Kidney epithelial cell (primary cell): Measurements from ENCODE around the gene RESP18. TPM values are rescaled to one million over a fixed set of nuclear protein-coding genes. Genes with fewer than 3 reads are reported as not detected.

Source experiments
- DNase-seq: peaks from one replicate; pipeline ENCODE4 v3.0.0-alpha.2; 2010; ENCODE audit warnings: low read depth
- H3K27me3 ChIP-seq: 2 replicates; pipeline ENCODE4 v1.6.0; 2011; ENCODE audit warnings: low read length; ENCODE audit not compliant: control insufficient read depth, insufficient read depth
- H3K36me3 ChIP-seq: 2 replicates; pipeline ENCODE4 v1.5.1; 2011; ENCODE audit warnings: low read length; ENCODE audit not compliant: control insufficient read depth, insufficient read depth
- H3K4me3 ChIP-seq: 2 replicates; pipeline ENCODE4 v1.5.1; 2011; ENCODE audit warnings: low read depth, mild to moderate bottlenecking, control low read depth, low read length
- CTCF ChIP-seq: IDR thresholded peaks from 2 replicates; pipeline ENCODE4 v1.5.1; 2011; ENCODE audit warnings: mild to moderate bottlenecking, moderate library complexity, low read length, control low read depth, inconsistent platforms; ENCODE audit not compliant: insufficient read depth, poor library complexity, severe bottlenecking
- total RNA-seq: library from RNA; depleted of rRNA; stranded (reverse); fragments of >200 nt; gene quantifications from 2 replicates; pipeline ENCODE4 v1.2.3, GENCODE V29; 2015

The RESP18 gene
- total RNA-seq, 1 donor from 2014 or later: not detected

DNA sequence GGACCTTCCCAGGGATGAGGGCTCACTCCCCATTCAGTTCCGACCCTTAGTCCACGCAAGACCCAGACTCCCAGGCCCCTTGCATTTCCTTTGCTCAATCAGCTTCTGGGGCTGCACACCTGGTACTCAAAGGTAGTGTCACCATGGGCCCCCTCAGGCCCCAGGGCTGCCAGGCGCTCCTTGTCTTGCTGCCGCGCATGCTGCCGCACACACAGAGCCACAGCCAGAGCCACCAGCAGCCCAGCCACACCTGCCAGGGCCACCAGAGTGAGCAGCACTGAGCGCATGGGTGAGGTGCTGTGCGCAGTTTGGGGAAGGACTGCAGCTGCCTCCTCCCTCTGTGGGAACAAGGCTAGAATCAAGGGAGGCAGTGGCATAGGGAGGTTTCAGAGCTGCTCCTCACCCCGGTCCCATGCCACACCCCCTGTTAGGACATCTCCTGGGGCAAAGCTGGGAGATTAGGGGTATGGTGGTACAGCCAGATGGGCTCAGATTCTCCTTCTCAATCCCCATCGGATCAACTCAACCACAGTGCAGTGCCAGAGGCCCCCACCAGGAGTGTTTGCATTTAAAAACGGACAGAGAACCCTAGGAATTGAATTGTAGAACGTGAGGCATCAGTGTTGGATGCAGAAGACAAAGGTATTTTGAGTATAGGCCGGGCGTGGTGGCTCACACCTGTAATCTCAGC, 34.6 kb downstream of the RESP18 start:
- no peak for TF ChIP-seq CTCF
- no peak overlapping the region for H3K4me3 ChIP-seq
- DNase-seq: no peak
- H3K36me3 ChIP-seq: no peaks in the 10 kb centered on the region
- H3K27me3 ChIP-seq: peaks cover 28% of the 10 kb centered on the region

DNA sequence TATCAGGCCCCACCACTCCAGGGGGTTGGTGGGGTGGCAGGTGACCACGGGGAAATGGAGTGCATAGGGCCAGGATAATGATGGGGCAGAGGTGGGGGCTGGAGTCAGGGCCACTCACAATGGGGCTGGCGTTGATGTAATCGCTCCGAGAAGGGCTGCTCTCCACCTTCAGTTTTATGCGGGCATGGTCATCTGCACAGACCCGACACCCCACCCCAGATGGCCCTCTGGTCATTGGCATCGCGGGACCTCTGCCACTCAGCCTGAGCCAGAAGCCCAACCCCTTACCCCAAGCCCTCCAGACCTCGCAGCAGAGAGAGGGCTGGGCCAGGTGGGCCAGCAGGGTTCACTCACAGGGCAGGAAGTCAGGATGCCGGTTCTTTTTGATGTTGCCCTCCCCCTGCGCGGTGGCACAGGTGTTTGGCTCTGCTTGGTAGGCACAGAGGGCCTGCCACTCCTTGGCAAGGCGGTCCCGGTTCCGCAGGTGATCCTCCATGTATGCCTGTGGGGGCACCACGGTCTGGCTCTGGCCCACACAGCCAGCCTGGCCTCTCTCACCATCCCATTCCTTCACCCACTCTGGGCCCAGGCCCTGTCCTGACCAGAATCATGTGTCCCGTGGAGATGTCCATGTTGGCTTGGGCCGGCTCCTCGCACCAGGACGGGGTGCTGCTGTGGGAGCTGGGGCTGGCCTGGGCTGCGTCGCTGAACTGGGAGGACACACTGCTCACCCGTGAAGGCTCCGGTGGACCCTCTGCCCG, 35.7 kb downstream of the RESP18 start:
- H3K27me3 ChIP-seq: peaks cover 18% of the 10 kb centered on the region
- H3K4me3 ChIP-seq: no peak overlapping the region
- no peak for DNase-seq
- TF ChIP-seq CTCF: no peak
- H3K36me3 ChIP-seq: no peaks in the 10 kb centered on the region

DNA sequence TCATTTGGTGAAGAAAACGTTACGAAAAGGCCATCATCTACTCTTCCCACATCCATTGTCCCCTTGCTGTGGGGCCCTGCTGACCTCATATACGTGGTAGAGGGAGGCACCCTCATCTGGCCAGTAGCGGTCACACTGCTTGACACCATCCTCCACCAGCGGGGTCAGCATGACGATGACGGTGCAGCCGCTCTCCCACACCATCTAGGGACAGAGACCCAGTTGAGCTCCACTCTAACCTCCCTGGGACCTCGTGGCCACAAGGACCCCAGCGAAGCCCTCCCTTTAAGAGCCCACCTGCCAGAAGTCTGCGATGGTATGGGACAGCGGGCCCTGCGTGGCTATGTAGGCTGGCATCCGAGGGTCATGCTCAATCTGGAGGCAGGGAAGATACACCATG, 36.4 kb downstream of the RESP18 start:
- Histone ChIP-seq H3K36me3 (no peaks in the 10 kb centered on the region), H3K4me3 (no peak overlapping the region), H3K27me3 (peaks cover 14% of the 10 kb centered on the region)
- TF ChIP-seq CTCF: no peak
- no peak for DNase-seq

- peak; percentile 92 for TF ChIP-seq CTCF
- Histone ChIP-seq H3K27me3 (peaks cover 9% of the 10 kb centered on the region), H3K36me3 (no peaks in the 10 kb centered on the region), H3K4me3 (peak overlapping the region; percentile 49)
- no peak for DNase-seq
These were observed 37.9 kb downstream of the RESP18 start for GRCh38 chr2:219294356-219295351.

DNA sequence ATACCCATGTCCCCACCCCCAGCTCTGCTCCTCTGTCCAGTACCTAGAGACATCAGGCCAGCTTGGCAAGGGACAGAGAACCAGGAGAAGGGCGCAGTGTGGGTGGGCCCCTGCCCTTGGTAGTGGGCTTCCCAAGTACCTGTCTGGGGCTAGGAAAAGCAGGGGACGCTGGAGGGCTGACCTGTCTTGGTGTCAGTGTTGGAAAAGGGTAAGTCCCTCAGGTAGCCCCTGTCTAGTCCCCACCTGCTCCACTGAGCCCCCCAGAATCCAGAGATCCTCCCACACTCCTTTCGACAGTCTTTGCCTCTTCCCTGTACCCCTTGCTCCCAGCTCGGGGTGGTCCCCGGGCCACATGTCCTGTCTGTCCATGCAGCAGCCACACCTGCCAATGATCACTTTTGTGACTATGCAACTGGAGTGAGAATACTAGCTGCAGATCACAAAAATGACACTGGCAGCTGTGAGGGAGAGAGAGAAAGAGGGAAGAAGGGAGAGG, 38.8 kb downstream of the RESP18 start:
- H3K36me3 ChIP-seq: no peaks in the 10 kb centered on the region
- H3K4me3 ChIP-seq: no peak overlapping the region
- DNase-seq: no peak
- peaks cover under 1% of the 10 kb centered on the region for H3K27me3 ChIP-seq
- no peak for TF ChIP-seq CTCF
